ENCODE data around the gene MAPT. TPM values are rescaled to one million over a fixed set of nuclear protein-coding genes. Genes with fewer than 3 reads are reported as not detected.

The MAPT gene
- total RNA-seq, 1 experiment from 2014 or later, result 8.3 TPM

- no peaks in the 10 kb centered on the region for H3K9me3 ChIP-seq (ENCODE audit: low read depth, low read length, poor library complexity, severe bottlenecking)
- TF ChIP-seq CTCF (conservative IDR thresholded peaks at IDR 0.05; ENCODE audit: low read depth, low read length), result no peak
- TF ChIP-seq EZH2 (IDR thresholded peaks at IDR 0.05; ENCODE audit: borderline replicate concordance, low read depth, low read length, poor library complexity, severe bottlenecking), result no peak
- no peaks in the 10 kb centered on the region for H3K36me3 ChIP-seq (ENCODE audit: insufficient read depth, low read length, poor library complexity, severe bottlenecking)
- no peaks in the 10 kb centered on the region for H3K27me3 ChIP-seq (replicated peaks; ENCODE audit: insufficient read depth, low read depth, low read length, poor library complexity)
- BruUV-seq (replicated peaks), result no TSS peak
- POLR2A ChIA-PET (ENCODE audit: low non-redundant PET), result no interaction called here
- intact Hi-C loops (cut with micrococcal nuclease; ENCODE audit: unreplicated experiment), result no loop called here
- DNase-seq (ENCODE audit: low spot score), result no peak
- CTCF ChIA-PET, result no interaction called here
- no peak overlapping the region for H3K27ac ChIP-seq (ENCODE audit: low read depth, low read length, poor library complexity, severe bottlenecking)
- no peak overlapping the region for H3K4me3 ChIP-seq (ENCODE audit: low read depth, low read length, poor library complexity, severe bottlenecking)
- no peaks in the 10 kb centered on the region for H3K4me1 ChIP-seq (ENCODE audit: insufficient read depth, low read length, poor library complexity, severe bottlenecking)
Observed at GRCh38 chr17:46024590-46024989, 130.2 kb downstream of the MAPT start.

GRCh38 chr17:46025060-46025459 lies 130.7 kb downstream of the MAPT start:
- CTCF ChIA-PET, result no interaction called here
- POLR2A ChIA-PET (ENCODE audit: low non-redundant PET), result no interaction called here
- H3K4me3 ChIP-seq (ENCODE audit: low read depth, low read length, poor library complexity, severe bottlenecking), result no peak overlapping the region
- DNase-seq (ENCODE audit: low spot score), result no peak
- no peak overlapping the region for H3K27ac ChIP-seq (ENCODE audit: low read depth, low read length, poor library complexity, severe bottlenecking)
- H3K36me3 ChIP-seq (ENCODE audit: insufficient read depth, low read length, poor library complexity, severe bottlenecking), result no peaks in the 10 kb centered on the region
- H3K4me1 ChIP-seq (ENCODE audit: insufficient read depth, low read length, poor library complexity, severe bottlenecking), result no peaks in the 10 kb centered on the region
- no peaks in the 10 kb centered on the region for H3K9me3 ChIP-seq (ENCODE audit: low read depth, low read length, poor library complexity, severe bottlenecking)
- intact Hi-C loops (cut with micrococcal nuclease; ENCODE audit: unreplicated experiment), result no loop called here
- no peaks in the 10 kb centered on the region for H3K27me3 ChIP-seq (replicated peaks; ENCODE audit: insufficient read depth, low read depth, low read length, poor library complexity)
- no TSS peak for BruUV-seq (replicated peaks)
- TF ChIP-seq CTCF (conservative IDR thresholded peaks at IDR 0.05; ENCODE audit: low read depth, low read length), result no peak
- no peak for TF ChIP-seq EZH2 (IDR thresholded peaks at IDR 0.05; ENCODE audit: borderline replicate concordance, low read depth, low read length, poor library complexity, severe bottlenecking)

GRCh38 chr17:46025510-46026165 lies 131.3 kb downstream of the MAPT start:
- no peaks in the 10 kb centered on the region for H3K9me3 ChIP-seq (ENCODE audit: low read depth, low read length, poor library complexity, severe bottlenecking)
- CTCF ChIA-PET, result no interaction called here
- intact Hi-C loops (cut with micrococcal nuclease; ENCODE audit: unreplicated experiment), result no loop called here
- no peak overlapping the region for H3K4me3 ChIP-seq (ENCODE audit: low read depth, low read length, poor library complexity, severe bottlenecking)
- H3K4me1 ChIP-seq (ENCODE audit: insufficient read depth, low read length, poor library complexity, severe bottlenecking), result no peaks in the 10 kb centered on the region
- no peak overlapping the region for H3K27ac ChIP-seq (ENCODE audit: low read depth, low read length, poor library complexity, severe bottlenecking)
- H3K27me3 ChIP-seq (replicated peaks; ENCODE audit: insufficient read depth, low read depth, low read length, poor library complexity), result no peaks in the 10 kb centered on the region
- no peak for TF ChIP-seq CTCF (conservative IDR thresholded peaks at IDR 0.05; ENCODE audit: low read depth, low read length)
- TF ChIP-seq EZH2 (IDR thresholded peaks at IDR 0.05; ENCODE audit: borderline replicate concordance, low read depth, low read length, poor library complexity, severe bottlenecking), result no peak
- peaks cover 5% of the 10 kb centered on the region for H3K36me3 ChIP-seq (ENCODE audit: insufficient read depth, low read length, poor library complexity, severe bottlenecking)
- no peak for DNase-seq (ENCODE audit: low spot score)
- no TSS peak for BruUV-seq (replicated peaks)
- POLR2A ChIA-PET (ENCODE audit: low non-redundant PET), result no interaction called here

Measured in A673 (cell line).